Right ventricle myocardium superior (tissue), 1 donor: ENCODE results near the gene ADGRG3. TPM values are rescaled to one million over a fixed set of nuclear protein-coding genes. Genes with fewer than 3 reads are reported as not detected.

Experiments
- ATAC-seq: fragments of 200-7000 bp; cut with Tn5 transposase; one replicate; pipeline ENCODE4 v1.9.1; 2020; ENCODE audit warnings: mild to moderate bottlenecking; ENCODE audit not compliant: poor library complexity
- DNase-seq: peaks from one replicate; pipeline ENCODE4 v3.0.0-alpha.2; 2020
- intact Hi-C: fragments of 100-400 bp; cut with DNase I; formaldehyde crosslinking; loops from one replicate; pipeline ENCODE4 v1.11.2; 2022
- total RNA-seq: library from RNA; stranded (reverse); fragmentation: NEBNext Ultra II Directional; extraction: Animal tissue kit (Norgen Biotek cat#: 25700); gene quantifications from one replicate; pipeline ENCODE4 v1.2.1, GENCODE V29; 2021
- donor health status: DM: no; HTN: yes; CAD: no; lungs with severe emphysema.

The ADGRG3 gene
- total RNA-seq, 1 donor from 2014 or later, result 0.48 TPM

DNA sequence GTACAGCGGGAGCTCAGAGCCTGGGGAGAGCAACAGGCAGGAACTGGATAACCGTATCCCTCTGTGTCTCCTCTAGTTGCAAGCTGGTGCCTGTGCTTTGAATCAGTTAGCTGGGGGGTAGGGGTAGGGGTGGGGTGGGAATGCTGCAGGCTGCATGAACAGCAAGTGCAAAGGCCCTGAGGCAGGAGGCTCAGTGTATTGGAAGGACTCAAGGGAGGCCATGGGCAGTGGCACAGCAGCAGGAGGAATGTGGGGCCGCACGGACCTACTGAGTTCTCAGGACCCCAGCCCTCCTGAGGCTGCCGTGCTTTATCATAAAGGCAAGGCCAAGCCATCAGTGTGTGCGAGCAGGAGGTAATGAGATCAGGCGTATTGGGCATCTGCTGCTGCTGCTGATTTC is 70.7 kb downstream of the ADGRG3 start:
- intact Hi-C loops, result no loop called here
- ATAC-seq, result no peak
- DNase-seq, result no peak

Other genes with a start within 250 kb of the ADGRG3 start
- gene CIAPIN1, start 220.9 kb upstream of the ADGRG3 start, total RNA-seq, result 41.8 TPM
- 225 TPM for gene COQ9, start 220.8 kb upstream of the ADGRG3 start, total RNA-seq
- 37.9 TPM for gene POLR2C, start 205.6 kb upstream of the ADGRG3 start, total RNA-seq
- gene DOK4, start 181.8 kb upstream of the ADGRG3 start, total RNA-seq, result 7.5 TPM
- 10.5 TPM for gene CCDC102A, start 131.7 kb upstream of the ADGRG3 start, total RNA-seq
- 0.05 TPM for gene ADGRG5, start 125.7 kb upstream of the ADGRG3 start, total RNA-seq
- 23.0 TPM for gene ADGRG1, start 39.7 kb upstream of the ADGRG3 start, total RNA-seq
- not detected for gene DRC7, start 26.5 kb downstream of the ADGRG3 start, total RNA-seq
- 9.4 TPM for gene KATNB1, start 67.5 kb downstream of the ADGRG3 start, total RNA-seq
- gene KIFC3, start 134.2 kb downstream of the ADGRG3 start, total RNA-seq, result 61.6 TPM